ENCODE results near the gene IGFLR1.
A peak's percentile ranks its signal among the peaks of the same experiment; 100 is the strongest.
"Not testable (repeated sequence)": the region's sequence is repeated elsewhere in the genome, so short reads cannot be mapped to it uniquely, and the experiment has no call there.

Gene IGFLR1

GRCh38 chr19:35777086-35777841, 35.0 kb upstream of the IGFLR1 start:
- DNase-seq (ENCODE audit: low read depth): no peak

- no peak for DNase-seq (ENCODE audit: low read depth)
Measured at GRCh38 chr19:35776102-35776788, 34.0 kb upstream of the IGFLR1 start.

- peak; percentile 93 for DNase-seq (ENCODE audit: low read depth)
Measured at GRCh38 chr19:35775298-35776101, 33.2 kb upstream of the IGFLR1 start, which contains the start of gene ARHGAP33. TSS of gene ARHGAP33 (plus strand) at chr19:35775564. CDS start at chr19:35775659, 95 bp downstream.

GRCh38 chr19:35775046-35775297, 32.7 kb upstream of the IGFLR1 start:
- no peak for DNase-seq (ENCODE audit: low read depth)

- no peak for DNase-seq (ENCODE audit: low read depth)
Measured at GRCh38 chr19:35774274-35775045, 32.2 kb upstream of the IGFLR1 start.

GRCh38 chr19:35773020-35773806, 31.0 kb upstream of the IGFLR1 start:
- DNase-seq (ENCODE audit: low read depth): no peak

- not testable (repeated sequence) for DNase-seq (ENCODE audit: low read depth)
Measured at GRCh38 chr19:35772362-35772761, 30.1 kb upstream of the IGFLR1 start.

- DNase-seq (ENCODE audit: low read depth): no peak
Measured at GRCh38 chr19:35768082-35768421, 25.8 kb upstream of the IGFLR1 start.

- DNase-seq (ENCODE audit: low read depth): no peak
Measured at GRCh38 chr19:35767288-35768081, 25.2 kb upstream of the IGFLR1 start.

- no peak for DNase-seq (ENCODE audit: low read depth)
Measured at GRCh38 chr19:35766571-35767104, 24.4 kb upstream of the IGFLR1 start.

- DNase-seq (ENCODE audit: low read depth): no peak
Measured at GRCh38 chr19:35764432-35765315, 22.4 kb upstream of the IGFLR1 start.

GRCh38 chr19:35760711-35761349, 18.6 kb upstream of the IGFLR1 start:
- DNase-seq (ENCODE audit: low read depth): no peak

GRCh38 chr19:35759697-35760096, 17.4 kb upstream of the IGFLR1 start:
- no peak for DNase-seq (ENCODE audit: low read depth)

- peak; percentile 99 for DNase-seq (ENCODE audit: low read depth)
Measured at GRCh38 chr19:35757749-35758608, 15.7 kb upstream of the IGFLR1 start, which contains the start of gene PROSER3. TSS of gene PROSER3 (plus strand) at chr19:35758176. CDS start at chr19:35758216, 40 bp downstream.

GRCh38 chr19:35757231-35757748, 15.0 kb upstream of the IGFLR1 start:
- DNase-seq (ENCODE audit: low read depth): peak; percentile 91

GRCh38 chr19:35756377-35757230, 14.4 kb upstream of the IGFLR1 start, which contains the start of gene HSPB6:
TSS of gene HSPB6 (minus strand) at chr19:35757029. CDS start at chr19:35757008, 21 bp downstream.
- no peak for DNase-seq (ENCODE audit: low read depth)

Data from stromal cell of bone marrow (primary cell).